HG03469 (cell line): Measurements from ENCODE around the gene ZXDC.

Experiments
- ATAC-seq: cut with Tn5 transposase; IDR thresholded peaks from one replicate; pipeline ENCODE4 v1.9.1; 2021; ENCODE audit warnings: mild to moderate bottlenecking, moderate library complexity, moderate number of reproducible peaks; ENCODE audit not compliant: unreplicated experiment

Gene ZXDC

GRCh38 chr3:126490619-126491018 is 14.9 kb upstream of the ZXDC start:
- ATAC-seq, result no peak

DNA sequence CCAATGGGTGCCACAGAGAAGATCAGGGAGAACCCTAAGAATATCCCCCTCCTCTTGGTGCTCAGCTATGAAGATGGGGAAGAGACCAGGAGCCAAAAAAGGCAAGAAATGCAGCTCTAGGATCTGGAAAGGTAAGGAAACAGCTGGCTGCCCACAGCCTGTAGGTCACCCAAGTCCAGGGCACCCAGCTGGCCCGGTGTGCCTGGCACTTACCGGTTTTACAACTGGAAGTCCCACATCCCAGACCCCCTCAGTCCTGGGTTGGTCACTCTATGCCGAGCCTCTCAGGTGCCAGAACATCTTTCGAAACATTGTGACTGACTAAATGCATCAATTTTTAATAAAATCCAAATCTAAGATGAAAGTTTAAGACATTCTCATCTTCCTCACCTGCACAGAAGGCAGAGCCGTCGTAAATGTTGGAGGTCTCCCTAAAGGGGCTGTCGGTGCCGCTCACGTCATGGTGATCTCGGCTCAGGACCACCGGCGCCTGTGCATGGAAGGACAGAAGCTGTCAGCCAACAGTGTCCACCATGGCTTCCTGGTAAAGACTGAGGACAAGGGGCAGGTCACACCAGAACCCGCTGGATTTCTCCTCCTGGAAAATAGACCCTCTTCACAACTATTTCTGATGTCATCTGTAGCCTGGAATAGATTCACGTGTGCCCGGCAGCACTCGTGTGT is 13.3 kb upstream of the ZXDC start:
- ATAC-seq, result no peak

GRCh38 chr3:126488185-126488584 is 12.5 kb upstream of the ZXDC start:
- no peak for ATAC-seq

DNA sequence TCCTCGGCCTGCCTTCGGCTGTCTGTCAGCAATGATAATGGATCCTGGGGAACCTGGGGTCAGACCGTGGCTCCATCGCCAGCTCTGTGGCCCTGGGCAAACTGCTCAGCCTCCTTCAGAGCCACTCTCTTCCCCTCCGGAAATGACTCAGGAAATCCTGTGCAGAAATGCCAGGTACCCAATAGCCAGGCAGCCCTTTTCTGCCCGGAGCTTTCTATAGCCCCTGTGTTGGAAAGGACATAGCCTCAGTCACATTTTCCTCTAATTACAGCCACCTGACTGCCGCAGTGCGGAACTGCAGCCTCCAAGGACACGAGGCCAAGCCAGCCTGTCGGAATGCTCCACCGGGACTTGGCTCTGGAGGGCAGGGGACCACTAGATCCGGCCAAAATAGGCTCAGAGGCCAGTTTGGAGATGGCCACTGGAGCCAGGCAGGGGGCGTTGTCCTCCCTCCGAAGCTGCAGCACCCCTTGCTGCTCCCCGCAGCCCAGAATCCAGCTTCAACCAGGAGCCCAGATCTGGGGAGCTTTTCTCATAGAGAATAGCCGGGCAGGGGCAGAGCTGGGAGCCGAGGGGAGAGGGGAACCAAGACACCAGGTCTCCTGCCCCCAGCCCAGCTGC is 11.6 kb upstream of the ZXDC start:
- ATAC-seq, result no peak

- ATAC-seq, result no peak
Measured at GRCh38 chr3:126486360-126486847, 10.7 kb upstream of the ZXDC start.

DNA sequence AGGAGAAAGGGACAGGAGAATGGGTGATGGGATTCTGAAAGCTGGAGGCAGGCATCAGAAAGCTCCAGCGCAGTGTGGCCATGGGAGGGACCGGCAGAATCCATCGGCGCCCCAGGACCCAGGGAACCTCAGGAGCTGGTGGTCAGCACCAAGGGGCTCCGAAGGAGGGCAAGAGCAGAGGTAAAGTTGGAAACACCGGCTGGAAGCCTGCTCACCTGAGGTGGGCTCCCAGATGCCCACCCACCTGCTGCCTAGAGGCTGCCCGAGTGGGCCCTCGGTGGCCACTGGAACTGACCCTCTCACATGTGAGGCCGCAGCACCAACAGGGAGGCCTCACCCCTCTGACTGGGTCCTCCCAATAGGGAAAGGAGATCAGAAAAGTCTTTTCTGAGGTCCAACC is 10.3 kb upstream of the ZXDC start:
- ATAC-seq, result no peak

DNA sequence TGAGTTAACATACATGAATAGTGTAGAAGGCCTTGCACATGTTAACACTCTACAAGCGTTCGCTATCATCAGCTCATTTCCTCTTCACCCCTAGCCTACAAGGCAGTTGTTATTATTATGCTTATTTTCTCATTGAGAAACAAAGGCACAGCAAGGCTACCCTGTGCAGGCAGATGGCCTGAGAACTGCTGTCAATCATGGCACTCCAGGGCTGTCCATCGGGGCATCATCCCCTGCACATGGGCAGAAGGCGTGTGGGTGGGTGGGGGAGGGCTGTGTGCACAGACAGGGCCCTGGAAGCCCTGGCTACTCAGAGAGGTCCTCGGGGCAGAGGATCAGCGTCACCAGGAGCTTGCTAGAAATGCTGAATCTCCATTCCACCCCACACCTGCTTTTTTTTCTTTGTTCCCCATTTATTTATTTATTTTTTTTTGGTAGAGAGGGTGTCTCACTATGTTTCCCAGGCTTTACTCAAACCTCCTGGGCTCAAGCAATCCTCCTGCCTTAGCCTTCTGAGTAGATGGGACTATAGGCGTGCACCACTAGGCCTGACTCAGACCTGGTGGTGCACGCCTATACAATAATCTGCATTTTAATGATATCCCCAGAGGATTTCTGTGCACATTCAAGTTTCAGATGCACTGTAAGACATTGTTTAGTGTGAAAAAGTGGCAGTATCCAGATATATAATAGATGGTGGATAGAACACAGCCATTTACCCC is 9.6 kb upstream of the ZXDC start:
- no peak for ATAC-seq

DNA sequence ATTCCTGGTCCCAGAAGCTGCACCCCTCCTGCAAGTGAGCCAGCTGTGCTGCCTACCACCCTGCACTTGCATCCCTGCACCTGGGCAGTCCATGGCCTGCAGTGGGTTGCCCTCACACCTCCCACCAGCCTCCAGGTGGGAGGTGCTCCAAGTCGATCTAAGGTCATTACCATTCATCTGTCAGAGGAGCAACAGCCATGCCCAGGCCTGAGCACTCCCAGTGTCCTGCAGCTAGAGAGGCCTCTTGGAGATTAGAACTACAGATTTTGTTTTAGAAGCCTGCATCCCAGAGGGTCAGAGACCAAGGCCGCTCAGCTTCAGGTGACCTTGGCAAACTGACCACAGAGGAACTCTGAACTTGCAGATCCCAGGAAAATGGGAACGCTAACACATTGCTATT is 9.0 kb upstream of the ZXDC start:
- ATAC-seq, result no peak

DNA sequence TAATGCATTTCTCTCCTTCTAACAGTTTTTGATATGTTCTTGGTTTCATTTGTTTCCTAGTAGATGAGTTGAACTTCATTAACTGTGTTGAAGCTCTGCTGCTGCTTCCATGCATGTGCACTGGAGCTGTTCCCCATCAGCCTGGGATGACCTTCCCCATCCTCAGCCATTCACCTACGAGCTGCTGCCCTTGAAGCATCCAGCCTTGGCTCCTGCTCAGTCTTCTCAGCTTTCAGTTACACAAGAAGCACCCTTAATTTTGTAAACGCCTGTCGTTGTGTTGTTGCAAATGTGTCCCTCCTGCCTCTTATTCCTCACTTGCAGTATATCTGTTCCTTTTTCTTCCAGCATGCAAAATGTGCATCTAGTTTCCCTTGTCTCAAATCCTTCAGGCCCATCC is 8.5 kb upstream of the ZXDC start:
- ATAC-seq, result no peak

- ATAC-seq, result no peak
Measured at GRCh38 chr3:126483321-126483761, 7.7 kb upstream of the ZXDC start.

DNA sequence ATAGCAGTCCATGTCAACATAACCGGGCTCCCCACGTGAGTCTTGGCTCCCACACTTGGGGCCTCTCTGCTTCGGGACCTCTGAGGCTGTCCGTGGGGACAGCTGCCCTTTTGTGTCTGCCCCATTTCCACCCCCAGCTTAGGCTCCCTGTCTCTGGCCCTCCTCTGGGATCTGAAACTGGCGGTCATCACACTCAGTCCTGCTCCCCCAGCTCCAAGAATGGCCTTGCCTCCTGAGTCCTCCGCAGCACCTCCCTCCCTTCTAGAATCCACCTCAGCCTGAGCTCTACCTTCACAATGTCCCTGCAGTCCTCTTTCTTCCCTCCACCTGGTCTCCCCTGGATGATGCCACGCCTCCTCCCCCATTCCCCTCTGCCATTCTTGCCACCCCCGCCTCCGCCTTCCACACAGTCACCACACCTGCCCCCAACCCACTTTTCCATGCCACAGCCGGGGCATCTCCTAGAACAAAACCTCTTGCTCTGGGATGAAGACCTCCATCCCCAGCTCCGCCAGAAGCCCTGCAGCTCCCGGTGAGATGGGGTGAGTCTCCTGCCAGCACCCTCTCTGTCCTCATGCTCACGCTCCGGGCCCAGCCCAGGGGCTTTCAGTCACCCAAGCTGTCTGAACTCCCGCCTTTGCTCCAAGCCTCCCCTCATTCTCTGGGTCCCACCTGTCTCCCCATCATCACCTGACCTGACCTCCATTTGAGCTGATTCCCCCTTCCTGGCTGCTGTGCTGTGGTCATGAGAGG is 7.0 kb upstream of the ZXDC start:
- no peak for ATAC-seq

- no peak for ATAC-seq
Measured at GRCh38 chr3:126481808-126482502, 6.3 kb upstream of the ZXDC start.

DNA sequence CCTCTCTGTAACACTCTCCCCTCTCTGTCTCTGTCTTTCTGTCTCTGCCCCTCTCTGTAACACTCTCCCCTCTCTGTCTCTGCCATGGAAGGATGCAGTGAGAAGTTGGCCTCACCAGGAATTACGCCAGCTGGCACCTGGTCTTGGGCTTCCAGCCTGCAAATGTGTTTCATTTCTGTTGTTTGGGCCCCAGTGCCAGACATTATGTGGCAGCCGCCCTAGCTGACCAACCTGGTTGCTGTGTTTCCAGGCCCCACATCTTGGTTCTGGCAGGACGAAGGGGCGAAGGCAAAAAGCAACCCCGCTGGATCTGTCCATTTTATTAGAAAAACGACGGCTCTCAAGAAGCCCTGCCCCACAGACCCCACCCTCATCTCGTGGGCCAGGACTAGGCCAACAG is 5.2 kb upstream of the ZXDC start:
- no peak for ATAC-seq

GRCh38 chr3:126480206-126480605 is 4.5 kb upstream of the ZXDC start:
- no peak for ATAC-seq

- no peak for ATAC-seq
Measured at GRCh38 chr3:126479642-126480041, 4.0 kb upstream of the ZXDC start.

GRCh38 chr3:126478581-126479310 is 3.1 kb upstream of the ZXDC start:
- ATAC-seq, result no peak

DNA sequence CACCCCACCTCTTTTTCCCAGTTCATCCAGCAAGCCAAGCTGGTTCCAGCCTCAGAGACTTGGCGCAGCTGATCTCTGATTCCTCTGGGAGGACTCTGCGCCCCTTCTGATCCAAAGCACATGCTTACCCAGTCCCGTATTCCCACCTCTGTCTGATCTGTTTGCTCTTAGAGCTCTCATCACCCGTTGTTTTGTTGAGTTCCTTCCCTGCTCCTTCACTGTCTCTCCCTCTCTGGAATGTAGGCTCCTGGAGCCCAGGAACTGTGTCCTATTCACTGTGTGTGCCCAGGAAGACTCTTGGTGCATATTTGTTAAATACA is 1.3 kb upstream of the ZXDC start:
- no peak for ATAC-seq

DNA sequence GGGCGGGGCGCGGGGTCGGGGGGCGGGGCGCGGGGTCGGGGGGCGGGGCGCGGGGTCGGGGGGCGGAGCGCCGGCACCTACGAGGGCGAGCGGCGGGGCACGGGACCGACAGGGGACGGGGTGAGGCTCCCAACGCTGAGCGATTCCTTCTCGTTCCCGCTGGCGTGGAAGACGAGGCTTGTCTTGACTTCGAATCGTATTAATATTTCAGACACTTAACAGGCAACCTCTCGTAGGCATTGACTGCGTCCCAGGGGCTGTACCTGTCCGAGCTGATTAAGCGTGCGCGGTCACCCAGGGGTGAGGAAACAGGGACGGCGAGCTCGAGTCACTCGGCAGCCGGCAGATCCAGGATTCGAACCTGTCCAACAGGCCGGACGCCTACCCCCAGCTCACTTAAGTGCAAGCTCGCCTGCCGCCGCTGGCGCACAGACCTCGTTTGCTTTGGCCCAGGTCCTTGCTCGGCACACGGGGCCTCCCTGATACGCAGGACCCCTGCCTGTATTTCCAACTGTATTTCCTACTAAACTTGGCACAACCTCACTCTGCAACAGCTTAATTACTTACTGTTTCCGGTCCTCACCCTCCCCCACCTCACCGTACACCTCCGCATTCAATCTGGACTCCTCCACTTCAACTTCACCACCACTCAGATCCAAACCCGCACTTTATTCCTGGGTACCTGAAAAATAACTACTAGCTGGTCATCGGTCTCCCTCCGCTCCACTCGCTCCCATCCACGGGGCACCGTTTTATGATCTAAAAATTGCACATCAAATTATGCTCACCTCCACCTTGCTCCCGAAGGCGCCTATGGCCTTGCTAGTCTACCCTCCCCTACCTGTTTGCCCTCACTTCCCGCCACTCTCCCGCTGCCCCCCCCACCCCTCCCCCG is 722 bp upstream of the ZXDC start:
- ATAC-seq, result no peak
